OCI-LY1 (cell line): Measurements from ENCODE around the gene LRP1-AS.

Experiments
- H2AFZ ChIP-seq: fragments of 200-600 bp; sonication (generic), shearing (Covaris generic); 2 replicates; pipeline ENCODE4 v1.6.0; 2014; ENCODE audit warnings: antibody characterized with exemption, mild to moderate bottlenecking, low read length
- H3F3A ChIP-seq: fragments of 200-600 bp; sonication (generic), shearing (Covaris generic); 2 replicates; pipeline ENCODE4 v1.6.0; 2014; ENCODE audit warnings: mild to moderate bottlenecking, antibody characterized with exemption, low read length, moderate library complexity; ENCODE audit not compliant: insufficient read depth
- H3K27ac ChIP-seq: fragments of 200-600 bp; sonication (generic); 2 replicates; pipeline ENCODE4 v1.5.1; 2014; ENCODE audit warnings: low read length, mixed run types, mild to moderate bottlenecking, low read depth; ENCODE audit not compliant: poor library complexity, severe bottlenecking
- H3K27me3 ChIP-seq: fragments of 200-600 bp; sonication (generic); 2 replicates; pipeline ENCODE4 v1.6.0; 2014; ENCODE audit warnings: antibody characterized with exemption, mild to moderate bottlenecking, low read length, moderate library complexity; ENCODE audit not compliant: insufficient read depth
- H3K36me3 ChIP-seq: fragments of 200-600 bp; sonication (generic); 2 replicates; pipeline ENCODE4 v1.6.1; 2014; ENCODE audit warnings: mild to moderate bottlenecking, antibody characterized with exemption, low read length, moderate library complexity, mixed read lengths; ENCODE audit not compliant: insufficient read depth
- H3K4me1 ChIP-seq: fragments of 200-600 bp; sonication (generic); 2 replicates; pipeline ENCODE4 v1.5.1; 2014; ENCODE audit warnings: mild to moderate bottlenecking, low read length, moderate library complexity; ENCODE audit not compliant: insufficient read depth, severe bottlenecking
- H3K4me2 ChIP-seq: fragments of 200-600 bp; sonication (generic), shearing (Covaris generic); 2 replicates; pipeline ENCODE4 v1.6.1; 2014; ENCODE audit warnings: low read length
- H3K4me3 ChIP-seq: fragments of 200-600 bp; sonication (generic); 2 replicates; pipeline ENCODE4 v1.5.1; 2014; ENCODE audit warnings: low read length, low read depth, mild to moderate bottlenecking, mixed read lengths; ENCODE audit not compliant: poor library complexity, severe bottlenecking
- H3K79me2 ChIP-seq: fragments of 200-600 bp; shearing (Covaris generic); 2 replicates; pipeline ENCODE4 v1.6.1; 2016; ENCODE audit warnings: mixed run types, low read length, mixed read lengths; ENCODE audit not compliant: insufficient read depth
- H3K9ac ChIP-seq: fragments of 200-600 bp; sonication (generic), shearing (Covaris generic); 2 replicates; pipeline ENCODE4 v1.6.1; 2014; ENCODE audit warnings: mild to moderate bottlenecking, low read length, mixed read lengths
- H3K9me2 ChIP-seq: fragments of 200-600 bp; sonication (generic), shearing (Covaris generic); 2 replicates; pipeline ENCODE4 v1.6.1; 2014; ENCODE audit warnings: low read depth, mild to moderate bottlenecking, low read length, mixed read lengths
- H3K9me3 ChIP-seq: fragments of 200-600 bp; shearing (Covaris generic); 2 replicates; pipeline ENCODE4 v1.6.1; 2014; ENCODE audit warnings: low read length, mixed read lengths
- H4K20me1 ChIP-seq: fragments of 200-600 bp; sonication (generic), shearing (Covaris generic); 2 replicates; pipeline ENCODE4 v1.6.0; 2016; ENCODE audit warnings: mild to moderate bottlenecking, low read length; ENCODE audit not compliant: insufficient read depth
- EZH2 ChIP-seq: fragments of 200-600 bp; sonication (generic), shearing (Covaris generic); IDR thresholded peaks from 2 replicates; pipeline ENCODE4 v1.8.0; 2017; ENCODE audit warnings: borderline replicate concordance, mixed run types, mild to moderate bottlenecking, antibody characterized with exemption, low read length, moderate library complexity, mixed read lengths
- TF ChIP-seq, protein P1 (sequence below): fragments of 200-600 bp; sonication (generic), shearing (Covaris generic); IDR thresholded peaks from 2 replicates; pipeline ENCODE4 v1.5.1; 2017; ENCODE audit warnings: mild to moderate bottlenecking, antibody characterized with exemption, low read length, moderate library complexity, mixed read lengths

LRP1-AS gene

DNA sequence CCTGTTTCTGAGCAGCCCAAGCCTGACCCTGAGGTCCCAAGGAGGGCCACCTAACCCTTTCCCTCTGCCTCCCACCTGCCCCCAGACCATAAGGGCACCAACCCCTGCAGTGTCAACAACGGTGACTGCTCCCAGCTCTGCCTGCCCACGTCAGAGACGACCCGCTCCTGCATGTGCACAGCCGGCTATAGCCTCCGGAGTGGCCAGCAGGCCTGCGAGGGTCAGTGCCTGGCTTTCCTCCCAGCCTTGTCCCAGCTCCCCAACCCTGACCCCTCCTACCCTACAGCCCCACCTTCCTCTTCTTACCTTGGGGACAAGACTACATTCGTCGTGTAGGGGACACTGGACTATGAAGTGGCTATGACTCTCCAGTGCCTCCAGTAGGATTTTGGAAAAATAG, 33.7 kb upstream of the LRP1-AS start:
- no peak for TF ChIP-seq EZH2
- TF ChIP-seq, protein P1, sequence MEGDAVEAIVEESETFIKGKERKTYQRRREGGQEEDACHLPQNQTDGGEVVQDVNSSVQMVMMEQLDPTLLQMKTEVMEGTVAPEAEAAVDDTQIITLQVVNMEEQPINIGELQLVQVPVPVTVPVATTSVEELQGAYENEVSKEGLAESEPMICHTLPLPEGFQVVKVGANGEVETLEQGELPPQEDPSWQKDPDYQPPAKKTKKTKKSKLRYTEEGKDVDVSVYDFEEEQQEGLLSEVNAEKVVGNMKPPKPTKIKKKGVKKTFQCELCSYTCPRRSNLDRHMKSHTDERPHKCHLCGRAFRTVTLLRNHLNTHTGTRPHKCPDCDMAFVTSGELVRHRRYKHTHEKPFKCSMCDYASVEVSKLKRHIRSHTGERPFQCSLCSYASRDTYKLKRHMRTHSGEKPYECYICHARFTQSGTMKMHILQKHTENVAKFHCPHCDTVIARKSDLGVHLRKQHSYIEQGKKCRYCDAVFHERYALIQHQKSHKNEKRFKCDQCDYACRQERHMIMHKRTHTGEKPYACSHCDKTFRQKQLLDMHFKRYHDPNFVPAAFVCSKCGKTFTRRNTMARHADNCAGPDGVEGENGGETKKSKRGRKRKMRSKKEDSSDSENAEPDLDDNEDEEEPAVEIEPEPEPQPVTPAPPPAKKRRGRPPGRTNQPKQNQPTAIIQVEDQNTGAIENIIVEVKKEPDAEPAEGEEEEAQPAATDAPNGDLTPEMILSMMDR: no peak
- no peak overlapping the region for H2AFZ ChIP-seq
- peaks cover 6% of the 10 kb centered on the region for H3K27me3 ChIP-seq
- no peak overlapping the region for H3K9ac ChIP-seq
- H3K9me2 ChIP-seq: no peaks in the 10 kb centered on the region
- no peaks in the 10 kb centered on the region for H3F3A ChIP-seq
- H3K27ac ChIP-seq: no peak overlapping the region
- H3K4me3 ChIP-seq: no peak overlapping the region
- H3K36me3 ChIP-seq: no peaks in the 10 kb centered on the region
- H3K4me2 ChIP-seq: no peak overlapping the region
- no peaks in the 10 kb centered on the region for H4K20me1 ChIP-seq
- H3K4me1 ChIP-seq: peaks cover 13% of the 10 kb centered on the region
- no peaks in the 10 kb centered on the region for H3K9me3 ChIP-seq
- no peaks in the 10 kb centered on the region for H3K79me2 ChIP-seq

DNA sequence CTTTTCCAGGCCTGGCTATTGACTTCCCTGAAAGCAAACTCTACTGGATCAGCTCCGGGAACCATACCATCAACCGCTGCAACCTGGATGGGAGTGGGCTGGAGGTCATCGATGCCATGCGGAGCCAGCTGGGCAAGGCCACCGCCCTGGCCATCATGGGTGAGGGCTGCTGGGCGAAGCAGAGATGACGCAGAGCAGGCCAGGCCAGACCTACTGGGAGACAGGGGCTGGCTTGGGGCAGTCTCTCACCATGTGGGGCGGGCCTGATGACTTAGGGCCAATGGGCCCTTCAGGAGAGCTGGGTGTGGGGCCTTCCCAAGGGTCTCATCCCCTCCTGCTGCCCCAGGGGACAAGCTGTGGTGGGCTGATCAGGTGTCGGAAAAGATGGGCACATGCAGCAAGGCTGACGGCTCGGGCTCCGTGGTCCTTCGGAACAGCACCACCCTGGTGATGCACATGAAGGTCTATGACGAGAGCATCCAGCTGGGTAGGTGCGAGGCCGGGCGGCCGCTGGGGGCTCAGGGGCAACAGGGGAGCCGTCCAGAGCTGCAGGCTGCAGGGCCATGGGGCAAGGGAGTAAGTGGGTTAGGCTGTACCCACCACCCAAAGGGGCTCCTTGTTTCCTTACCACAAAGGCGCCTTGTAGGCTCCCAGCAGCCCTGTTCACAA, 33.0 kb upstream of the LRP1-AS start:
- Histone ChIP-seq H3K9me2 (no peaks in the 10 kb centered on the region), H3K4me3 (no peak overlapping the region), H3K4me1 (peaks cover 13% of the 10 kb centered on the region), H3F3A (no peaks in the 10 kb centered on the region), H3K79me2 (no peaks in the 10 kb centered on the region), H3K27ac (no peak overlapping the region), H3K36me3 (no peaks in the 10 kb centered on the region), H3K27me3 (peaks cover 6% of the 10 kb centered on the region), H3K9ac (no peak overlapping the region), H3K4me2 (no peak overlapping the region), H4K20me1 (no peaks in the 10 kb centered on the region), H3K9me3 (no peaks in the 10 kb centered on the region), H2AFZ (no peak overlapping the region)
- TF ChIP-seq, protein P1: no peak
- no peak for TF ChIP-seq EZH2

DNA sequence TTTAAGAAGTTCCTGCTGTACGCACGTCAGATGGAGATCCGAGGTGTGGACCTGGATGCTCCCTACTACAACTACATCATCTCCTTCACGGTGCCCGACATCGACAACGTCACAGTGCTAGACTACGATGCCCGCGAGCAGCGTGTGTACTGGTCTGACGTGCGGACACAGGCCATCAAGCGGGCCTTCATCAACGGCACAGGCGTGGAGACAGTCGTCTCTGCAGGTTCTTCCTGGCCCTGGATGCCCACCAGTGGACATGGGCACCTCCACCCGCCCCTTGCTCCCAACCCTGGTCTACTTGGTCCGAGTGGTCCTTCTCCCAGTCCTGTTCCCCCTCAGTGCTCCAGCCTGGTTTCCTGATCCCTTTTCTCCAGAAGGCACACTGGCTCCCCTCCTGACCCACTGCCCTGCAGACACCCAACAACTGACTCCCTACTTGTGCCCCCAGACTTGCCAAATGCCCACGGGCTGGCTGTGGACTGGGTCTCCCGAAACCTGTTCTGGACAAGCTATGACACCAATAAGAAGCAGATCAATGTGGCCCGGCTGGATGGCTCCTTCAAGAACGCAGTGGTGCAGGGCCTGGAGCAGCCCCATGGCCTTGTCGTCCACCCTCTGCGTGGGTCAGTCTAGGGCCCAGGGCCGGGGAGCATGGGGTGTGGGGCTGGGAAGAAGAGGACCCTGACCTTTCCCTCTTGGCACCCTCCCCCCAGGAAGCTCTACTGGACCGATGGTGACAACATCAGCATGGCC, 32.1 kb upstream of the LRP1-AS start:
- H3K9me3 ChIP-seq: no peaks in the 10 kb centered on the region
- no peaks in the 10 kb centered on the region for H4K20me1 ChIP-seq
- H2AFZ ChIP-seq: no peak overlapping the region
- H3K4me1 ChIP-seq: peaks cover 13% of the 10 kb centered on the region
- no peaks in the 10 kb centered on the region for H3K9me2 ChIP-seq
- H3F3A ChIP-seq: no peaks in the 10 kb centered on the region
- no peaks in the 10 kb centered on the region for H3K36me3 ChIP-seq
- no peak overlapping the region for H3K27ac ChIP-seq
- no peak for TF ChIP-seq EZH2
- TF ChIP-seq, protein P1: no peak
- no peaks in the 10 kb centered on the region for H3K79me2 ChIP-seq
- H3K4me3 ChIP-seq: no peak overlapping the region
- no peak overlapping the region for H3K4me2 ChIP-seq
- H3K27me3 ChIP-seq: peaks cover 6% of the 10 kb centered on the region; the same call in 1 of the 2 replicates
- H3K9ac ChIP-seq: no peak overlapping the region
